BJ (cell line): ENCODE results near the gene CISTR. TPM values are rescaled to one million over a fixed set of nuclear protein-coding genes. Genes with fewer than 3 reads are reported as not detected.

ENCODE experiments used
- CTCF ChIA-PET: fragments of 350-600 bp; formaldehyde crosslinking; extraction: SDS; loops from one replicate; lab custom pipeline; 2021; ENCODE audit warnings: antibody characterized with exemption, inconsistent platforms; lab: Yijun Ruan, JAX
- POLR2A ChIA-PET: fragments of 300-600 bp; sonication (Branson Sonifier 250); formaldehyde crosslinking; extraction: SDS; loops from one replicate; lab custom pipeline; 2021; ENCODE audit warnings: antibody characterized with exemption; lab: Charles Lee
- DNase-seq: peaks from one replicate; pipeline ENCODE4 v3.0.0-alpha.2; 2011; ENCODE audit warnings: low read depth
- H3K27me3 ChIP-seq: 2 replicates; pipeline ENCODE4 v1.6.0; 2011; ENCODE audit warnings: low read length; ENCODE audit not compliant: control insufficient read depth, insufficient read depth
- H3K36me3 ChIP-seq: 2 replicates; pipeline ENCODE4 v1.5.1; 2011; ENCODE audit warnings: low read length; ENCODE audit not compliant: control insufficient read depth, insufficient read depth
- H3K4me3 ChIP-seq: 2 replicates; pipeline ENCODE4 v1.5.1; 2011; ENCODE audit warnings: low read depth, mild to moderate bottlenecking, control low read depth, low read length
- polyA plus RNA-seq: library from polyadenylated mRNA; depleted of rRNA; stranded (reverse); fragments of >200 nt; gene quantifications from 2 replicates; pipeline ENCODE4 v1.2.3, GENCODE V29; 2011
- TF ChIP-seq, protein P1 (sequence below): IDR thresholded peaks from 2 replicates; pipeline ENCODE4 v1.5.1; 2011; ENCODE audit warnings: low read depth, mild to moderate bottlenecking, control low read depth, inconsistent platforms, low read length, moderate library complexity; ENCODE audit not compliant: insufficient read depth

Gene CISTR
- polyA plus RNA-seq, 1 experiment: not detected

DNA sequence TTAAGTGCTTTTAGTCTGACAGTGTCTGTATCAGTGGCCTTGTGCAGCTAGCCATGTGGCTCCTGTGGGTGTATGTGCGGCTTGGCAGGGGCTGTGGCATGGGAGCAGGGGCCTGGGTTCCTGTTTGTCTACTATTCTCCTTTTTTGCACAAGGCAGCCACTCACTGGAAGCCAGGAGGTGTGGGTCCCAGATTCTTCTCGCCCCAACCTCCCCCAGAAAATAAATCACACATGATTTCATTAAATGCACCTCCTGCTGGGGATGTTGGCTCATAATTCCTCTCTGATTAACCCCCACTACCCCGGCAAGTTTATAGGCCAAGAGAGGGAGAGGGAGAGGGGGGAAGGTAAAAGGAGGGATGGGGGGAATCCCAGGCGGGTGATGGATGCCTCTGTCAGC is 42.1 kb downstream of the CISTR start:
- peaks cover 7% of the 10 kb centered on the region for H3K27me3 ChIP-seq
- no peak overlapping the region for H3K4me3 ChIP-seq
- TF ChIP-seq, protein P1, sequence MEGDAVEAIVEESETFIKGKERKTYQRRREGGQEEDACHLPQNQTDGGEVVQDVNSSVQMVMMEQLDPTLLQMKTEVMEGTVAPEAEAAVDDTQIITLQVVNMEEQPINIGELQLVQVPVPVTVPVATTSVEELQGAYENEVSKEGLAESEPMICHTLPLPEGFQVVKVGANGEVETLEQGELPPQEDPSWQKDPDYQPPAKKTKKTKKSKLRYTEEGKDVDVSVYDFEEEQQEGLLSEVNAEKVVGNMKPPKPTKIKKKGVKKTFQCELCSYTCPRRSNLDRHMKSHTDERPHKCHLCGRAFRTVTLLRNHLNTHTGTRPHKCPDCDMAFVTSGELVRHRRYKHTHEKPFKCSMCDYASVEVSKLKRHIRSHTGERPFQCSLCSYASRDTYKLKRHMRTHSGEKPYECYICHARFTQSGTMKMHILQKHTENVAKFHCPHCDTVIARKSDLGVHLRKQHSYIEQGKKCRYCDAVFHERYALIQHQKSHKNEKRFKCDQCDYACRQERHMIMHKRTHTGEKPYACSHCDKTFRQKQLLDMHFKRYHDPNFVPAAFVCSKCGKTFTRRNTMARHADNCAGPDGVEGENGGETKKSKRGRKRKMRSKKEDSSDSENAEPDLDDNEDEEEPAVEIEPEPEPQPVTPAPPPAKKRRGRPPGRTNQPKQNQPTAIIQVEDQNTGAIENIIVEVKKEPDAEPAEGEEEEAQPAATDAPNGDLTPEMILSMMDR: no peak
- no peak for DNase-seq
- peaks cover 20% of the 10 kb centered on the region for H3K36me3 ChIP-seq
- ChIA-PET CTCF (interaction anchor here (1.9 to 5.7 kb wide), 3 partner anchors 9 to 37 kb away, joined by 9 to 48 read pairs (median 34); no protein-coding TSS in a partner anchor), POLR2A (no interaction called here)

DNA sequence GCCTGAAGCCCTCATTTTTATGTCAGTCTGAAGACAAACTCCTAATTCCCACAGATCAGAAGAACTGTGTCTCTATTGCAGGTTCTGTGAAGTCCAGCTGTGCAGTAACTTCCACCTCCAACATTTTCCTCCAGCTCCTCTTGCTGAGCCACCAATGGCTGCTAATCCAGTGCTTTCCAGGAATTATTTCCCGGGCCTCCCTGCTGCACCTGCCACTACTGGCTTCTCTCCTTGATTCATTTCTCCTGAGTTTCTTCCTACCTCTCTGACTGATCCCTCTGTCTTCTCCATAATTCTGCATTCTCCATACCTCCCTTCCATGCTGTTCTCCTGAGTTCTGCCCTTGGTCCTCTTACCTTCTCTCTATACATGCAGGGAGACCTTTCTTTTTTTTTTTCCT is 45.7 kb downstream of the CISTR start:
- H3K27me3 ChIP-seq: peaks cover 14% of the 10 kb centered on the region
- no peak for DNase-seq
- ChIA-PET CTCF (interaction anchor here (0.9 to 5.7 kb wide), 4 partner anchors 10 to 41 kb away, joined by 3 to 48 read pairs (median 18); no protein-coding TSS in a partner anchor), POLR2A (no interaction called here)
- H3K36me3 ChIP-seq: no peaks in the 10 kb centered on the region
- TF ChIP-seq, protein P1: no peak
- H3K4me3 ChIP-seq: no peak overlapping the region

DNA sequence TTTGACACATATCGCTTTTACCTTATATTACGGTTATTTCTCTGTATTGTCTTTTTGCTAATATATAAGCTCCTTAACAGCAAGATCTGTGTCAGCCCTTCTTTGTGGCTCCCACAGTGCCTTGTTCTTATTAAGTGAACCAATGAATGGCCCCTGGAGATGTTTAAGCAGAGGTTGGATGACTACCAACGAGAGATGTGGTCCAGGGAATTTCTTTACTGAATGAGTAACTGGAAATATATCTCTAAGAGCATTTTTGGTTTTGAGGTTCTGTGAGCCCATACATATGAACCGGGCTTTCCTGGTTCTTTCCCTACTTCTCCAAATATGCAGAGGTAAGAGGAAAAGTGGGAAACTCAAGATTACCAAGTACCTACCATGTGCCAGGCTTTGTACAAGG is 48.0 kb downstream of the CISTR start:
- POLR2A ChIA-PET: no interaction called here
- Histone ChIP-seq H3K27me3 (peaks cover 20% of the 10 kb centered on the region), H3K36me3 (no peaks in the 10 kb centered on the region), H3K4me3 (no peak overlapping the region)
- DNase-seq: no peak
- TF ChIP-seq, protein P1: no peak
- CTCF ChIA-PET: interaction anchor here (0.7 to 4.3 kb wide), 6 partner anchors 10 to 512 kb away, joined by 3 to 240 read pairs (median 12); partner anchors contain the start of gene CALCOCO1

DNA sequence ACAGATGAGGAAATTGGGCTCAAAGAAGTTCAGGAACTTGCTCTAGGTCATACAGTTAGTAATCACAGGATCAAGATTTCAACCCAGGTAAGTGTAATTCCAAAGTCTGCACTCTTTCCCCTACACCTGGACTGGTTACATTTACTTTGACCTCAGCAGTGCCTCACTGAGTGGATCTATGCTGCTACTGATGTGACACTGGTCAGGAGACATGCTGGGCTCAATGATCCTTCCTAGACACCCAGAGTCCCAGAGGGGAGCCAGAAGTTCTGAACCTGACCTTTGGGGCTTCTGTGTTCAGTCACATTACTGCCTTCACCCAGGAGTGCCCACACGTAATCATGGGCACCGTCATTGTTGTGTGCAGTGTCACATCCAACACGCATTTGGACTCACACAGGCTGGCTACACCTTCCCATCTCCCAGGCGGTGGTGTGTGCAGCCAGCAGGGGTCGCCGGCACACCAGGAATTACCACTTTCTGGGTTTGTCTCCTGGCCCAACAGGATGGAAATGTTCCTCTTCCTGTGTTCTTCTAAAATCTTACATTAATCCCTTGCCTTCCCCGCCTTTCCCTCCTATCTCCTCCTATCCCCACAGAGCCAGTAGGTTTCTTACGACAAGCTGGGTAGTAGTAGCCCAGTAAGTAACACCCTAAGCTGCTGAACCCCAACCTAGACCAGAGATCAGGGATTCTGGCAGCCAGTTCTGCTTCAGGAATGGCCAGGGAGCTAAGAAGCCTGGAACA is 50.1 kb downstream of the CISTR start:
- ChIA-PET POLR2A (no interaction called here), CTCF (interaction anchor here (0.5 to 4.3 kb wide), 34 partner anchors 9 to 739 kb away, joined by 3 to 240 read pairs (median 4); partner anchors contain the start of genes CALCOCO1 and CISTR)
- no peak for DNase-seq
- Histone ChIP-seq H3K27me3 (peaks cover 28% of the 10 kb centered on the region), H3K36me3 (no peaks in the 10 kb centered on the region), H3K4me3 (no peak overlapping the region)
- TF ChIP-seq, protein P1: peak; percentile 96

DNA sequence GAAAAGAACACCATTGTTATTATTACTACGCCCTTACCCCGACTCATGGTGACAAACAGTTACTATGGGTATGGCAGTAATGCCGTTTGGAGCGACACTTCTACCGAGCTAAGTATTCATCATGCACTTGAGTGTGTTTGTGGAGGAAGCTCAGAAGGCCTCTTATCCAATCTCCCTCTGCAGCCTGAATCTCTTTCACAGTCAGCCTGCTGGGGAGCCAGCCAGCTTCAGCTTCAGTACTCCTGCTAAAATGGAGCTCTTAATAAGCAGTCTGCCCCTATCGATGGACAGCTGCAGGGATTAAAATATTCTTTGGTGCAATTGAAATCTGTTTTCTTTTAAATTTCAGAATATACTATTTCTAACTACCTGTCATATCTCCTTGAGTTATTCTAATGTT is 51.2 kb downstream of the CISTR start:
- ChIA-PET CTCF (interaction anchor here (0.9 to 13.5 kb wide), 15 partner anchors 8 to 507 kb away, joined by 3 to 324 read pairs (median 3); no protein-coding TSS in a partner anchor), POLR2A (no interaction called here)
- Histone ChIP-seq H3K27me3 (peaks cover 30% of the 10 kb centered on the region), H3K36me3 (no peaks in the 10 kb centered on the region), H3K4me3 (no peak overlapping the region)
- no peak for DNase-seq
- TF ChIP-seq, protein P1: no peak
